Measurements from ENCODE around the gene GAS7.

Gene GAS7

GRCh38 chr17:10198509-10199249 lies at the start of gene GAS7:
GAS7 (minus strand) TSS chr17:10198606.
- no peak for DNase-seq
- H3K36me3 ChIP-seq (replicated peaks): no peaks in the 10 kb centered on the region
- peak within 1 kb of the TSS; percentile 50 for H3K4me3 ChIP-seq (ENCODE audit: low read depth, low read length)
- peaks cover 11% of the 10 kb centered on the region for H3K27me3 ChIP-seq (replicated peaks)
- H3K27ac ChIP-seq: no peak within 1 kb of the TSS
- TF ChIP-seq CTCF (IDR thresholded peaks at IDR 0.05; ENCODE audit: low read depth, low read length, missing control alignments): no peak
- in situ Hi-C loops (cut with HindIII; ENCODE audit: low pct_ligation_motif_present, low sequenced_read_pairs): no loop called here

DNA sequence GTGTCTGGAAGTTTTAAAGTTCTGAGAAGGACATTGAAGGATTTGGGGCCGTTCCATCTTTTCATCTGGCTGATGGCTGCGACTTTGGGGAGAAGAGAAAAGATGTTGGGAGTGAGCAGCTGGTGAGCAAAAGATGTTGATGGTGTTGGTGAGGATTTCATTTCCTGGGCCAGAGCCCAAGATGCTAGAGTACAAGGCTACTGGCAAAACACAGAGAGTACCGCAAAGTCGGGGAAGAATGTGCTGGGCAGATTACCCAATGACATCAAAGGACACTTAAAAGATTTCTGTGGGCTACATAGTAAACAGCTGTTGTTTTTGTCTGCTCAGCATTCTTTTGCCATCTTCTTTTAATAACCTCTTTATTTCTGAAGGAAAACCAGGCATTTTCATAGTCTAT lies 49.4 kb upstream of the GAS7 start:
- H3K36me3 ChIP-seq (replicated peaks): no peaks in the 10 kb centered on the region
- no peak for TF ChIP-seq CTCF (IDR thresholded peaks at IDR 0.05; ENCODE audit: low read depth, low read length, missing control alignments)
- in situ Hi-C loops (cut with HindIII; ENCODE audit: low pct_ligation_motif_present, low sequenced_read_pairs): no loop called here
- DNase-seq: no peak
- no peak overlapping the region for H3K4me3 ChIP-seq (ENCODE audit: low read depth, low read length)
- no peak overlapping the region for H3K27ac ChIP-seq
- H3K27me3 ChIP-seq (replicated peaks): no peaks in the 10 kb centered on the region

DNA sequence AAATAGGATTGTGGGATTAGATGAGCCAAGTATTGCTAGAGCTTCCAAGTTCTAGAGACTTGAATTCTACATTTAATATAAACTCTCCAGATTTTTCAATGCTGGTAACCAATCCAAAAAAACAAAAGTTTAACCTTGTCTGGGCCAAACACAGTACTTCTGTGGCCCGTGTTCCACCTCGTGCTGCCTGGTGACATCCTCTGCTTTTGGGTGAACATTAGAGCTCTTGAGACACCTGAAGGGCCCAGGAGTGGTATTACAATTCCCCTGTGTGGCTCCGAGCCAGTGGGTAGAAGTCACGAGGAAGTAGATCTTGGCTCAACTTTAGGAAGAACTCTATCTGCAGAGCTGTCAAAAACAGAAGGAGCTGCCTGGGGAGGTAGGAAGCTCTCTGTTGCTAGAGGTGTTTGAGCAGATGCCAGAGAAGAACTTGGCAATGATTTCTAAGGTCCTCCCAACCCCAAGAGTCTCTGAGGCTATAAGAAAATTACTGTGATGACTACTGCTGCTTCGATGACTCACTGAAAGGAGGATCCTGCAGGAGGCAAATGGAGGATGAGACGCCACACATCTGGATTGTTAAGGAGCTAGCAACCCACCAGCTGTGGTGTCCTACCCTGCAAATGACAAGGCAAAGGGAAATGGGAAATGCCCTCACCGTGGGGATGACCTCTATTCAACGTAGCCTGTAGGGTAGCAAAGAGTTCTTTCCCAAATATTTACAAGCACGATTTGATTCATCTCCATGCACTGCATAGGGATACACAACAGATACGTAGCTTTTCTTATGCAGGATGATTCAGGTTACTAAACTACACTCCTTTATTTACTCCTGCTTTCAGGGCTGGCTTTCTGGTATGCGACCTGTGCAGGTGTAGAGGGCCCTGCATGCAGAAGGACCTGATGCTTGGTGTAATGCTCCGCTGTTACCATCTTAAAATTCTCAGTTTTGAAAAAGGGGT lies 45.8 kb upstream of the GAS7 start:
- Histone ChIP-seq H3K27ac (no peak overlapping the region), H3K4me3 (ENCODE audit: low read depth, low read length) (no peak overlapping the region), H3K36me3 (replicated peaks) (no peaks in the 10 kb centered on the region), H3K27me3 (replicated peaks) (no peaks in the 10 kb centered on the region)
- in situ Hi-C loops (cut with HindIII; ENCODE audit: low pct_ligation_motif_present, low sequenced_read_pairs): no loop called here
- TF ChIP-seq CTCF (IDR thresholded peaks at IDR 0.05; ENCODE audit: low read depth, low read length, missing control alignments): no peak
- DNase-seq: no peak

GRCh38 chr17:10241781-10242180 lies 43.4 kb upstream of the GAS7 start:
- TF ChIP-seq CTCF (IDR thresholded peaks at IDR 0.05; ENCODE audit: low read depth, low read length, missing control alignments): no peak

GRCh38 chr17:10238661-10239060 lies 40.3 kb upstream of the GAS7 start:
- Histone ChIP-seq H3K27me3 (replicated peaks) (no peaks in the 10 kb centered on the region), H3K36me3 (replicated peaks) (no peaks in the 10 kb centered on the region), H3K27ac (no peak overlapping the region), H3K4me3 (ENCODE audit: low read depth, low read length) (no peak overlapping the region)
- no peak for DNase-seq
- no peak for TF ChIP-seq CTCF (IDR thresholded peaks at IDR 0.05; ENCODE audit: low read depth, low read length, missing control alignments)
- in situ Hi-C loops (cut with HindIII; ENCODE audit: low pct_ligation_motif_present, low sequenced_read_pairs): no loop called here

More at GRCh38 chr17:10241781-10242180, 43.4 kb upstream of the GAS7 start:
- DNase-seq: no peak
- Histone ChIP-seq H3K36me3 (replicated peaks) (no peaks in the 10 kb centered on the region), H3K27me3 (replicated peaks) (no peaks in the 10 kb centered on the region), H3K4me3 (ENCODE audit: low read depth, low read length) (no peak overlapping the region), H3K27ac (no peak overlapping the region)
- in situ Hi-C loops (cut with HindIII; ENCODE audit: low pct_ligation_motif_present, low sequenced_read_pairs): no loop called here

All from brain microvascular endothelial cell (primary cell).